Endothelial cell of umbilical vein (primary cell): ENCODE results near the gene HIVEP3.

Experiments
- CTCF ChIP-seq, 2 donors: IDR thresholded peaks; 1 replicate in 1 of 2; 2 replicates in 1 of 2; pipeline ENCODE4 v1.5.1; 2011; ENCODE audit warnings: low read length in 2 of 2, mild to moderate bottlenecking in 2 of 2, moderate library complexity in 2 of 2, control low read depth in 1 of 2, inconsistent platforms in 1 of 2, low read depth in 1 of 2; ENCODE audit not compliant: insufficient read depth in 1 of 2; ENCODE audit errors: extremely low read depth in 1 of 2
- EZH2 ChIP-seq: IDR thresholded peaks from 2 replicates; pipeline ENCODE4 v1.6.1; 2012; ENCODE audit warnings: borderline replicate concordance, low read depth, mild to moderate bottlenecking, moderate library complexity, low read length, inconsistent platforms; ENCODE audit not compliant: severe bottlenecking
- GATA2 ChIP-seq: IDR thresholded peaks from 2 replicates; pipeline ENCODE4 v1.7.0; 2011; ENCODE audit warnings: low read depth, mild to moderate bottlenecking, moderate library complexity, mixed read lengths, low read length; ENCODE audit not compliant: insufficient read length, insufficient read depth
- JUN ChIP-seq: IDR thresholded peaks from 2 replicates; pipeline ENCODE4 v1.6.1; 2011; ENCODE audit warnings: borderline replicate concordance, low read depth; ENCODE audit not compliant: insufficient read length, insufficient read depth
- MAX ChIP-seq: IDR thresholded peaks from 2 replicates; pipeline ENCODE4 v1.6.1; 2011; ENCODE audit not compliant: insufficient read depth, insufficient read length
- MYC ChIP-seq: IDR thresholded peaks from one replicate; pipeline ENCODE4 v1.6.1; 2011; ENCODE audit warnings: mild to moderate bottlenecking, low read depth, low read length
- POLR2A ChIP-seq: IDR thresholded peaks from 2 replicates; pipeline ENCODE4 v1.6.1; 2012; ENCODE audit warnings: low read depth, mild to moderate bottlenecking, control low read depth, low read length
- POLR2AphosphoS5 ChIP-seq: IDR thresholded peaks from 2 replicates; pipeline ENCODE4 v1.6.1; 2012; ENCODE audit warnings: low read depth, mild to moderate bottlenecking, control low read depth, low read length, moderate library complexity; ENCODE audit not compliant: insufficient read depth

- TF ChIP-seq CTCF (IDR thresholded peaks at IDR 0.05; ENCODE audit: extremely low read depth in 1 of 2, insufficient read depth in 1 of 2, low read depth in 1 of 2, low read length in 2 of 2), result no peak
- no peak for TF ChIP-seq POLR2AphosphoS5
- no peak for TF ChIP-seq POLR2A
- no peak for TF ChIP-seq EZH2
- TF ChIP-seq JUN, result no peak
- TF ChIP-seq MYC, result no peak
- no peak for TF ChIP-seq GATA2
- no peak for TF ChIP-seq MAX
Observed at GRCh38 chr1:41573194-41573593, 345.5 kb downstream of the HIVEP3 start.
